Thoracic aorta (tissue), 2 donors: Measurements from ENCODE around the gene AKAP6. TPM values are rescaled to one million over a fixed set of nuclear protein-coding genes. Genes with fewer than 3 reads are reported as not detected.

ENCODE experiments used
- ATAC-seq: fragments of 150-250 bp; one replicate; pipeline ENCODE4 v1.8.0; 2017; ENCODE audit warnings: low read depth; ENCODE audit not compliant: insufficient number of reproducible peaks, low FRiP score
- DNase-seq: peaks from one replicate; pipeline ENCODE4 v3.0.0-alpha.2; 2020; ENCODE audit warnings: low spot score
- H3K27ac ChIP-seq, 2 donors: fragments of 200-600 bp; sonication (generic); 1 replicate in 1 of 2; 2 replicates in 1 of 2; pipeline ENCODE4 v1.5.1; 2016; ENCODE audit warnings: mild to moderate bottlenecking in 2 of 2, moderate library complexity in 2 of 2
- H3K27me3 ChIP-seq: fragments of 200-600 bp; sonication (generic); replicated peaks from 2 replicates; pipeline ENCODE4 v1.6.0; 2016; ENCODE audit warnings: mild to moderate bottlenecking; ENCODE audit not compliant: insufficient read depth
- H3K36me3 ChIP-seq: fragments of 200-600 bp; sonication (generic); one replicate; pipeline ENCODE4 v1.5.1; 2016
- H3K4me1 ChIP-seq, 2 donors: fragments of 200-600 bp; sonication (generic); 1 replicate in 1 of 2; 2 replicates in 1 of 2; pipeline versions ENCODE4 v1.5.1 to v1.6.0; 2016; ENCODE audit warnings: low read depth in 2 of 2, mild to moderate bottlenecking in 1 of 2; ENCODE audit not compliant: control insufficient read depth in 1 of 2
- H3K4me3 ChIP-seq: fragments of 200-600 bp; sonication (generic); 2 replicates; pipeline ENCODE4 v1.5.1; 2016; ENCODE audit warnings: mild to moderate bottlenecking
- H3K9me3 ChIP-seq: fragments of 200-600 bp; sonication (generic); 2 replicates; pipeline ENCODE4 v1.5.1; 2016
- total RNA-seq, 2 donors: library from RNA; depleted of rRNA; stranded (reverse); fragments of >200 nt; gene quantifications; one replicate each; pipeline versions ENCODE4 v1.1.0 to v1.2.3, GENCODE V29; 2016
- TF ChIP-seq, protein P1 (sequence below): fragments of 200-600 bp; sonication (generic); IDR thresholded peaks from one replicate; pipeline ENCODE4 v1.5.1; 2019; ENCODE audit warnings: antibody characterized with exemption

AKAP6 gene
- total RNA-seq, 2 donors from 2014 or later: 78.9 to 104 TPM

DNA sequence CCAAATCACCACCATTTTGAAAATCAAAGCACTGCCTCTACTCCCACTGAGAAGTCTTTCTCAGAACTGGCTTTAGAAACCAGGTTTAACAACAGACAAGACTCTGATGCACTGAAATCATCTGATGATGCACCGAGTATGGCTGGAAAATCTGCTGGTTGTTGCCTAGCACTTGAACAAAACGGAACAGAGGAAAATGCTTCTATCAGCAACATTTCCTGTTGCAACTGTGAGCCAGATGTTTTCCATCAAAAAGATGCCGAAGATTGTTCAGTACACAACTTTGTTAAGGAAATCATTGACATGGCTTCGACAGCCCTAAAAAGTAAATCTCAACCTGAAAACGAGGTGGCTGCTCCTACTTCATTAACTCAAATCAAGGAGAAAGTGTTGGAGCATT, 494.6 kb downstream of the AKAP6 start:
- peaks cover 0 to 35% of the 10 kb centered on the region in 2 donors for H3K4me1 ChIP-seq
- no peak for DNase-seq
- TF ChIP-seq, protein P1, sequence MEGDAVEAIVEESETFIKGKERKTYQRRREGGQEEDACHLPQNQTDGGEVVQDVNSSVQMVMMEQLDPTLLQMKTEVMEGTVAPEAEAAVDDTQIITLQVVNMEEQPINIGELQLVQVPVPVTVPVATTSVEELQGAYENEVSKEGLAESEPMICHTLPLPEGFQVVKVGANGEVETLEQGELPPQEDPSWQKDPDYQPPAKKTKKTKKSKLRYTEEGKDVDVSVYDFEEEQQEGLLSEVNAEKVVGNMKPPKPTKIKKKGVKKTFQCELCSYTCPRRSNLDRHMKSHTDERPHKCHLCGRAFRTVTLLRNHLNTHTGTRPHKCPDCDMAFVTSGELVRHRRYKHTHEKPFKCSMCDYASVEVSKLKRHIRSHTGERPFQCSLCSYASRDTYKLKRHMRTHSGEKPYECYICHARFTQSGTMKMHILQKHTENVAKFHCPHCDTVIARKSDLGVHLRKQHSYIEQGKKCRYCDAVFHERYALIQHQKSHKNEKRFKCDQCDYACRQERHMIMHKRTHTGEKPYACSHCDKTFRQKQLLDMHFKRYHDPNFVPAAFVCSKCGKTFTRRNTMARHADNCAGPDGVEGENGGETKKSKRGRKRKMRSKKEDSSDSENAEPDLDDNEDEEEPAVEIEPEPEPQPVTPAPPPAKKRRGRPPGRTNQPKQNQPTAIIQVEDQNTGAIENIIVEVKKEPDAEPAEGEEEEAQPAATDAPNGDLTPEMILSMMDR: no peak
- H3K9me3 ChIP-seq: no peaks in the 10 kb centered on the region
- H3K4me3 ChIP-seq: no peak overlapping the region
- no peaks in the 10 kb centered on the region for H3K36me3 ChIP-seq
- H3K27ac ChIP-seq: no peak overlapping the region
- H3K27me3 ChIP-seq: no peaks in the 10 kb centered on the region
- no peak for ATAC-seq

DNA sequence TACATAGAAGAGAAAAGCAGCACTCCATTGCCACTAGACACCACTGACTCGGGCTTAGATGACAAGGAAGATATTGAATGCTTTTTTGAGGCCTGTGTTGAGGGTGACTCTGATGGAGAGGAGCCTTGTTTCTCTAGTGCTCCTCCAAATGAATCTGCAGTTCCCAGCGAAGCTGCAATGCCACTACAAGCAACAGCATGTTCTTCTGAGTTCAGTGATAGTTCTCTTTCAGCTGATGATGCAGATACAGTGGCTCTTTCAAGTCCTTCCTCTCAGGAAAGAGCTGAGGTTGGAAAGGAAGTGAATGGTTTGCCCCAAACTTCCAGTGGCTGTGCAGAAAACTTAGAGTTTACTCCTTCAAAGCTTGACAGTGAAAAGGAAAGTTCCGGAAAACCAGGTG, 495.1 kb downstream of the AKAP6 start:
- DNase-seq (no peak), ATAC-seq (no peak)
- no peaks in the 10 kb centered on the region for H3K36me3 ChIP-seq
- no peak overlapping the region for H3K4me3 ChIP-seq
- no peaks in the 10 kb centered on the region for H3K27me3 ChIP-seq
- peaks cover 0 to 38% of the 10 kb centered on the region in 2 donors for H3K4me1 ChIP-seq
- H3K9me3 ChIP-seq: no peaks in the 10 kb centered on the region
- TF ChIP-seq, protein P1: no peak
- no peak overlapping the region for H3K27ac ChIP-seq

DNA sequence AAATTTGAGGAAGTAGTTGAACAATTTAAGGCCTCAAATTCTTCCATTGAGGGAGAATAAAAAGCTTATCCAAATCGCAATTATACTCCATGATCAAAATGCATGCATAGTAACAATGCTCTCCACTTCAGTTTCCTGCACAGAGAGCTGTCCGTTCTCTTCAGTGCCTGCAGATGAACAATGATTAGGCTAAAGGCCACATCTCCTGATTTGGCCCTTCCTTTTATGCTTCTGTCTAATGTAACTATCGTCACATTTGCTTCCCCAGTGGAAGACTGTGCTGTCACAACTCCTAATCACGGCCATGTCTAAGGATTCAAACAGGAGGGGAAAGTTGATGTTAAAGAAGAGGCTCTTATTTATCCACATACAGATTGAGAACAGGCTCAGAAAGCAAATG, 496.0 kb downstream of the AKAP6 start:
- Histone ChIP-seq H3K36me3 (no peaks in the 10 kb centered on the region), H3K27ac (no peak overlapping the region), H3K4me3 (no peak overlapping the region), H3K9me3 (no peaks in the 10 kb centered on the region), H3K4me1 (peaks cover 0 to 32% of the 10 kb centered on the region in 2 donors), H3K27me3 (no peaks in the 10 kb centered on the region)
- TF ChIP-seq, protein P1: no peak
- DNase-seq (no peak), ATAC-seq (no peak)

DNA sequence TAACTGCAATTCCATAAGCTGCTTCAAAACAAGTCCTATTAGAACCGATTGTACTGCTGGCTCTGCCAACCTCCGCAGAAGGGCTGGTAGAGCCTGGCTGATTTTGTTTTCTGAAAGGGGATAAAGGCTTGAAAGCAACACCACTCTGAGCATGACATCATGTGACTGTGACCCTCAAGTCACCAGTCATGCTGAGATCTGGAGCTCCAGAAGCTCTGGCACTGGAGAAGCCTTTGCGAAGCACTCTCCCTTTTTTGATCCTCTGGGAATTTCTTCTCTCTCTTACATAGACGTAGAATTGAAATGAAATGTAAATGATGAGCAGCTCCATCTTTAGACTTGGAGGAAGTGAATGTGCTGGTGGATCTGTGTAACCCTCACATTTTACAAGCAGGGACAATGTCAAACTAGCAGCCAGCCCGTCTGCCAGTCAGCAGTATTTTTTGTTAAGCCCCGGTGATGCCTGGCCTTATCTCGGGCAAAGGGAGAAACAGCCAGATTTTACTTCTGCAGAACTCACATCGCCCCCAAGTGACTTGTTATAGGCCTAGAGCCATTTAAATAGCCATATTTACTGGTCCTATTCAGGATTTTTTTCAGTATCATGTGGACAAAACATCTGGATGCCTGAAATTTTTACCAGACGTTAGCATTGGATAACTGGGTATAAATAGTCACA, 497.4 kb downstream of the AKAP6 start:
- H3K27ac ChIP-seq: peak overlapping the region; percentile 35 to 44
- ATAC-seq: no peak

DNA sequence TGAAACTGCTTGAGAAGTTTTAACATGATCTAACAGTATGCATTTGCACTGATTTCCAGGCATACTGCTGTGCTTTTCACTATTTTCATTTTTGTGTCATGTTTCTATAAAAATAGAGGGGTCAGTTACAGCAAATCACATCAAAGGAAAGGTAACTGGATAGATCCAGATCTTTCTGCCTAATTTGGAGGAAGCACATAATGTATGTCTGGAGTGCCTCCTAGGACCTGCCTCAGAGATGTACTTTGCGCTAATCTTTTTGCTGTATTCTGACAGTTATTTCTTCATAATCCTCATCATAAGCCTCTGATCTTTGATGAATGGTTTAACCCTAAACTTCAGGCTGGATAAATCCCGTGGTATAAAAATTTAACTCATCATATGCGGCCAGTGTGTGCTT, 498.4 kb downstream of the AKAP6 start:
- no peaks in the 10 kb centered on the region for H3K27me3 ChIP-seq
- no peak overlapping the region for H3K27ac ChIP-seq
- TF ChIP-seq, protein P1: no peak
- H3K4me3 ChIP-seq: no peak overlapping the region
- no peaks in the 10 kb centered on the region for H3K9me3 ChIP-seq
- H3K4me1 ChIP-seq: peaks cover 0 to 25% of the 10 kb centered on the region in 2 donors
- no peaks in the 10 kb centered on the region for H3K36me3 ChIP-seq
- no peak for ATAC-seq
- DNase-seq: no peak

More for the DNA sequence above, 497.4 kb downstream of the AKAP6 start:
- peaks cover 0 to 25% of the 10 kb centered on the region in 2 donors for H3K4me1 ChIP-seq
- TF ChIP-seq, protein P1: peak; percentile 12
- no peak for DNase-seq
- no peaks in the 10 kb centered on the region for H3K36me3 ChIP-seq
- H3K9me3 ChIP-seq: no peaks in the 10 kb centered on the region
- peak overlapping the region; percentile 7 for H3K4me3 ChIP-seq
- H3K27me3 ChIP-seq: no peaks in the 10 kb centered on the region
